HUES6 (cell line): Measurements from ENCODE around the gene HNRNPM.

Experiments used
- H3K27ac ChIP-seq: 2 replicates; pipeline ENCODE4 v1.7.0; 2013; ENCODE audit warnings: low read depth, mild to moderate bottlenecking, low read length, inconsistent platforms
- H3K27me3 ChIP-seq: 2 replicates; pipeline ENCODE4 v1.6.1; 2013; ENCODE audit warnings: low read length; ENCODE audit not compliant: control insufficient read depth, insufficient read depth
- H3K36me3 ChIP-seq: 2 replicates; pipeline ENCODE4 v1.6.1; 2013; ENCODE audit warnings: low read length; ENCODE audit not compliant: control insufficient read depth, insufficient read depth
- H3K4me1 ChIP-seq: 2 replicates; pipeline ENCODE4 v1.6.1; 2013; ENCODE audit warnings: low read length; ENCODE audit not compliant: control insufficient read depth, insufficient read depth
- H3K4me3 ChIP-seq: 2 replicates; pipeline ENCODE4 v1.5.1; 2013; ENCODE audit warnings: low read depth, low read length
- H3K9ac ChIP-seq: one replicate; pipeline ENCODE4 v1.6.1; 2013; ENCODE audit warnings: mild to moderate bottlenecking, low read length
- H3K9me3 ChIP-seq: 2 replicates; pipeline ENCODE4 v1.6.1; 2013; ENCODE audit warnings: low read depth, low read length; ENCODE audit not compliant: control insufficient read depth, insufficient read depth

Gene HNRNPM

DNA sequence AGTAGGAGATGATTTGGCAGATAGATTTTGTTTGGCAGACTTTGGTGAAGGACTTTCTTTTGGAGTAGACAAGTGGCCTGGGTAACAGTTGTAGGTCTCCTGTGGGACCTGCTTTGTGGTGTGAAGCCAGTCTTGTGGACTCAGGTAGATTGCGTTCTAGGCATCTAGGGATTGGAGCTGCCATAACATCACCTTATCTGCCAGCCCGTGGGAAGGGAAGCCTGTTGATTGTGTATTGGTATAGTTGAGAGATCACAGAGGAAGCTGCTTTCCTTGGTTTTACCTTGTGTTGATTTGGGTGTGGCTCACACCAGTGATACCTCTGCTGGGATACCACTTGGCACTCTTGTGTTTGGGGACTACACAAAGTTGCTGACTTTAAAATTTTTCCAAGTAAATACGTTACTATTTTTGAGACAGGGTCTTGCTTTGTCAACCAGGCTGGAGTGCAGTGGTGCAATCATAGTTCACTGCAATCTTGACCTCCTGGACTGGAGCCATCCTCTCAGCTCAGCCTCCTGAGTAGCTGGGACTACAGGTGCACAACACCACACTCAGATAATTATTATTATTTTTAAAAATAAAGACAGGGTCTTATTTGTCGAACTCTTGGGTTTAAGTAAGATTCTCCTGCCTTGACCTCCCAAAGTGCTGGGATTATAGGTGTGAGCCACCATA is 7.8 kb downstream of the HNRNPM start:
- Histone ChIP-seq H3K9me3 (no peaks in the 10 kb centered on the region), H3K27ac (no peak overlapping the region), H3K4me3 (no peak overlapping the region), H3K27me3 (no peaks in the 10 kb centered on the region), H3K36me3 (peaks cover 45% of the 10 kb centered on the region), H3K9ac (no peak overlapping the region), H3K4me1 (peaks cover 52% of the 10 kb centered on the region)

GRCh38 chr19:8453616-8454015 is 8.8 kb downstream of the HNRNPM start:
- Histone ChIP-seq H3K9ac (no peak overlapping the region), H3K4me3 (no peak overlapping the region), H3K9me3 (no peaks in the 10 kb centered on the region), H3K27me3 (no peaks in the 10 kb centered on the region), H3K36me3 (peaks cover 55% of the 10 kb centered on the region), H3K4me1 (peaks cover 57% of the 10 kb centered on the region), H3K27ac (no peak overlapping the region)

- H3K9ac ChIP-seq = no peak overlapping the region
Measured at GRCh38 chr19:8454218-8454617, 9.4 kb downstream of the HNRNPM start.

DNA sequence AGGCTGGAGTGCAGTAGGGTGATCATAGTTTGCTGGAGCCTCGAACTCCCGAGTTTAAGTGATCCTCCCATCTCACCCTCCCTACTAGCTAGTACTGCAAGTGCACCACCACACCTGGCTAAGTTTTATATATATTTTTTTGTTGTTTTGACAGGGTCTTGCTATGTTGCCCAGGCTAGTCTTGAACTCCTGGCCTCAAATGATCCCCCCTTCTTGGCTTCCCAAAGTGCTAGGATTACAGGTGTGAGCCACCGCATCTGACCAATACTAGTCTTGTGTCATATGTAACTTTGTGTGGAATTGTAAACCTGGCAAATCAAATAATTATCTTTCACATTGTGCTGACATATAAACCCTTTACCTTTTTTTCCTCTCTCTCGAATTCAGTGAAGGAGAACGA is 10.2 kb downstream of the HNRNPM start:
- no peaks in the 10 kb centered on the region for H3K27me3 ChIP-seq
- no peak overlapping the region for H3K4me3 ChIP-seq
- H3K9me3 ChIP-seq = no peaks in the 10 kb centered on the region
- peaks cover 61% of the 10 kb centered on the region for H3K4me1 ChIP-seq
- H3K27ac ChIP-seq = no peak overlapping the region
- no peak overlapping the region for H3K9ac ChIP-seq
- H3K36me3 ChIP-seq = peaks cover 67% of the 10 kb centered on the region

More at GRCh38 chr19:8454218-8454617, 9.4 kb downstream of the HNRNPM start:
- Histone ChIP-seq H3K4me1 (peaks cover 58% of the 10 kb centered on the region), H3K9me3 (no peaks in the 10 kb centered on the region), H3K36me3 (peaks cover 61% of the 10 kb centered on the region), H3K4me3 (no peak overlapping the region), H3K27ac (no peak overlapping the region), H3K27me3 (no peaks in the 10 kb centered on the region)

- no peak overlapping the region for H3K4me3 ChIP-seq
- no peak overlapping the region for H3K27ac ChIP-seq
- no peaks in the 10 kb centered on the region for H3K27me3 ChIP-seq
- peaks cover 70% of the 10 kb centered on the region for H3K36me3 ChIP-seq
- no peaks in the 10 kb centered on the region for H3K9me3 ChIP-seq
- peaks cover 65% of the 10 kb centered on the region for H3K4me1 ChIP-seq
- no peak overlapping the region for H3K9ac ChIP-seq
Measured at GRCh38 chr19:8456064-8456463, 11.3 kb downstream of the HNRNPM start.

DNA sequence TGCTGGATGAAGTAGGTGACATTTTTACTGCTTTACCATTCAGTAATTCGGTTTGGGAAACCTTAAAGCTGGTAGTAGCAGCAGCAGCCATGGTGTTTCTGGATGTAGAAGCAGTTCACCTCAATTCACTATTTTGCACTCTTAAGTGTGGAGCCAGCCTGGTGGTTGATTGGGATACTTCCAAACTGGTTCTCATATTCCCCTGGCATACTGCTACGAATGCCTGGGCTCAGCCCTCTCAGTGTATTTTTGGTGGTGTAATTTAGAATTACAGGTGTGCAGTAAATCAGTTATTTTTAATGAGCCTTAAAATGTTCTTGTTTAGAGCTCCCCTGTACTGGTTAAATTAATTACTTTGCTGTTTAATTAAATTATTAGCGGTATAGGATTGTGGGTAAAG is 12.4 kb downstream of the HNRNPM start:
- Histone ChIP-seq H3K4me3 (no peak overlapping the region), H3K27ac (no peak overlapping the region), H3K9ac (no peak overlapping the region), H3K27me3 (no peaks in the 10 kb centered on the region), H3K36me3 (peaks cover 73% of the 10 kb centered on the region), H3K9me3 (no peaks in the 10 kb centered on the region), H3K4me1 (peaks cover 58% of the 10 kb centered on the region)

DNA sequence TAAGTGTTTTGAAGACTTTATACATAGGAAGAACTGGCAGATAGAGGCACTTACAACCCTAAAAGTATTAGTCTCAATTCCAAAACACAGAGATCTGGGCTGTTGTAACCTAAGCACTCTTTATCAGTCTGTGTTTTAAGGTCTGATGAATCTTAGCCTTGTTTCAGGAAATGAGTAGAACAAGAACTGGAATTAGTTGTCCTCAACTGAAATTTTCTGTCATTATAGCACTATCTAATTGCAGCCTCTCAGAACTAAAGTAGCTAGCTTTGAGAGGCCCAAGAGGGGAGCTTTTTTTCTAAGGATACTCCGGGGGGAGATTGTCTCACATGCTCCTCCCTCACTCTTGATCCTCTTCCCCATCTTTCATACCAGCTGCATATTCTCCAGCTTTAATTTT is 13.1 kb downstream of the HNRNPM start:
- Histone ChIP-seq H3K9ac (no peak overlapping the region), H3K4me1 (peaks cover 56% of the 10 kb centered on the region), H3K36me3 (peaks cover 76% of the 10 kb centered on the region), H3K9me3 (no peaks in the 10 kb centered on the region), H3K4me3 (no peak overlapping the region), H3K27me3 (no peaks in the 10 kb centered on the region), H3K27ac (no peak overlapping the region)

DNA sequence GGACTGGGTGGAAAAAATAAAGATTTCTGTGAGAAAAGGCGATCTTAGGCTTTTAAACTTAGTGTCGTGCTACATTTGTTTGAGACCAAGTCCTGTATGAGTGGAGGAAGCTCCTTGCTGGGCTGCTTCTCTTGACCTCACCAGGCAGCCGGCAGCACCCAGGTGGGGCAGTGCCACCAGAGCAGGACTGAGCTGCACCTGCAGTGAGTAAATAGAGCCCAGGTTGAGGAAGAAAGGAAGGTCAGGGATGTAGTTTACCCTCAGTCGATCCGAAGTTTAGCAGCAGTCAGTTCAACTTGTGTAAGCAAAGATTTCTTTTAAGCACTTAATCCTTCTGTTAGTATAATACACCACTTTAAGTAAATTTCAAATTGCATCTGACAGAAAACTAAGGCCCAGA is 13.6 kb downstream of the HNRNPM start:
- peaks cover 81% of the 10 kb centered on the region for H3K36me3 ChIP-seq
- H3K27ac ChIP-seq = no peak overlapping the region
- no peak overlapping the region for H3K9ac ChIP-seq
- no peaks in the 10 kb centered on the region for H3K9me3 ChIP-seq
- H3K4me3 ChIP-seq = no peak overlapping the region
- no peaks in the 10 kb centered on the region for H3K27me3 ChIP-seq
- peaks cover 56% of the 10 kb centered on the region for H3K4me1 ChIP-seq

DNA sequence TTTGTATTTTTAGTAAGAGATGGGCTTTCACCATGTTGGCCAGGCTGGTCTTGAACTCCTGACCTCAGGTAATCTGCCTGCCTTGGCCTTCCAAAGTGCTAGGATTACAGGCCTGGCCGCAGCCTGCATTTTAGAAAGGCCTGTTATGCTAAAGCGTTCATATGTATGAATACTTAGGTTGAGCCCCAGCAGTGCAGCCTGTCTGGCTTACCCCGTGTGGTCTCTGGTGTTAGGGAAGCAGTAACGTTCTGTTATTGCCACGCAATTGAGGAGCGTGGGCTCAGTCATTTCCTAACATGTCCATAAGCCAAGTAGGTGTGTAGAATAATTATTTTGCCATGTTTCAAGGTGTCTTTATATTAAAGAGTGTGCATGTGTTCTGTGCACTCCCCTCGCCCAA is 14.3 kb downstream of the HNRNPM start:
- Histone ChIP-seq H3K4me3 (no peak overlapping the region), H3K9ac (no peak overlapping the region), H3K36me3 (peaks cover 84% of the 10 kb centered on the region), H3K27me3 (no peaks in the 10 kb centered on the region), H3K4me1 (peaks cover 56% of the 10 kb centered on the region), H3K9me3 (no peaks in the 10 kb centered on the region), H3K27ac (no peak overlapping the region)

DNA sequence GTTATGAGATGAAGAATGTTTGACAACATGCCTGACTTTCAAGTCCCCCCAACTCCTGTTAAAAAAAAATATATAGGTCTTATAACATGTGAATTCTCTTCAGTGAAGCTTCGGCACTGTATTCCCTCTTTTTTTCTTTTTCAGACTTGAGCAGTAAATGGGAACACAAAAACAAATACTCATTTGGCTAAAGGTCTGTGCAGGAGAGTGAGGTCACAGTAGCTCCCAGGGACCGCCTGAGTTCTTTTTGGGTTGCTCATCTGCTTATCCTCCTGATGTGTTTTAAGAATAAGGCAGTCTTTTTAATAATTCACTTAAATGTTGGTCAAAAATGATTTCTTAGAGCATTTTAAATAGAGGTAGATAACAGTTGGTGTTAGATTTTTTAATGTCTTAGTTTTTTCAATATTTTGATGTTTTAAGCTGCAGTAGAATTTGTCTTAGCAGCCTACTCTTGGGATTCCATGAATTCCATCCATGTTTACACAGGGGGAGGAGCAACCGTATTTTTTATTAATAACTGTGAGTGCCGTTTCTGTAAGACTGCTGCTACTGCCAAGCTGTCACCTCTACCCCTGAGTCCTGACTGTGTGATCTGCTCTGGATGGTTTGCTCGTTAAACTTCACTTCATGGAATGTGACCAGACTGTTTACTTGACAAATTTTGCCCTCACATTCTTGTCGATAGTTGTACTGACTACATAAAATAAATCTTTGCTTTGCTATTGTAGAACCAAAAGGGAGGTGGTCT is 14.9 kb downstream of the HNRNPM start:
- Histone ChIP-seq H3K27ac (no peak overlapping the region), H3K9ac (no peak overlapping the region), H3K36me3 (peaks cover 89% of the 10 kb centered on the region), H3K4me1 (peaks cover 56% of the 10 kb centered on the region), H3K9me3 (no peaks in the 10 kb centered on the region), H3K4me3 (no peak overlapping the region), H3K27me3 (no peaks in the 10 kb centered on the region)

GRCh38 chr19:8460516-8461298 is 15.9 kb downstream of the HNRNPM start:
- peaks cover 91% of the 10 kb centered on the region for H3K36me3 ChIP-seq
- H3K27me3 ChIP-seq = no peaks in the 10 kb centered on the region
- H3K4me1 ChIP-seq = peaks cover 53% of the 10 kb centered on the region
- no peaks in the 10 kb centered on the region for H3K9me3 ChIP-seq
- H3K9ac ChIP-seq = no peak overlapping the region
- no peak overlapping the region for H3K4me3 ChIP-seq
- H3K27ac ChIP-seq = no peak overlapping the region
